Measurements from ENCODE around the gene MBD5.

Gene MBD5

DNA sequence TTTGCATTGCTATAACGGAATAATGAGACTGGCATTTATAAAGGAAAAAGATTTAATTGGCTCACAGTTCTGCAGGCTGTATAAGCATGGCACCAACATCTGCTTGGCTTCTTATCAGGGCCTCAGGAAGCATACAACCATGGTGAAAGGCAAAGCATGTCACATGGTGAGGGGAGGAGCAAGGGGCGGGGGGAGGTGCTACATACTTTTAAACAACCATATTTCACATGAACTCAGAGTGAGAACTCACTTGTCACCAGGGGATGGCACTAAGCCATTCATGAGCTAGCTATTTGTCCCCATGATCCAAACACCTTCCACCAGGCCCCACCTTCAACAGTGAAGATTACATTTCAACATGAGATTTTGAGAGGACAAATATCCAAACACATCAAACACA is 188.7 kb downstream of the MBD5 start:
- no peak for DNase-seq (ENCODE audit: low read depth in 1 of 2, low spot score in 1 of 2)

DNA sequence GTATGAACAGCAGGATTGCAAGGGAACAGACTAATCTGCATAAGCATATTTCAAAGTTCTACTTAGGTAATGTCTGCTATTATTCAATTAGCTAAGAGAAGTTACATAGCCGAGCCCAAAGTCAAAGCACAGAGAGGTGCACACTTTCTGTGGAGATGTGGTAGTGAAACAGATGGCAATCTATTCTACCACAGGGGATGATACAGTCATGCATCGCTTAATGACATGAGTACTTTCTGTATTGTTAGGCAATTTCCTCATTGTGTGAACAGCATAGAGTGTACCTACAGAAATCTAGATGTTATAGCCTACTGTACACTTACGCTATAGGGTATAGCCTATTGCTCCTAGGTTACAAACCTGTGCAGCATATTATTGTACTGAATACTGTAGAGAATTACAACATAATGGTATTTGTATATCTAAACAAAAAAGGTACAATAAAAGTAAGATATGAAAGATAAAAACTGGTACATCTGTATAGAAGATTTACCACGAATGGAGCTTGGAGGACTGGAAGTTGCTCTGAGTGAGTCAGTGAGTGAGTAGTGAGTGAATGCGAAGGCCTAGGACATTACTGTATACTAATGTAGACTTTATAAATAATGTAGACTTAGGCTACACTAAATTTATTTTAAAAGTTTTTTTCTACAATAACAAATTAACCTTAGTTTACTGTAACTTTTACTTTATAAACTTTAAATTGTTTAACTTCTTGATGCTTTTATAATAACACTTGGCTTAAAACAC is 197.6 kb downstream of the MBD5 start:
- no peak for DNase-seq (ENCODE audit: low read depth in 1 of 2, low spot score in 1 of 2)

DNA sequence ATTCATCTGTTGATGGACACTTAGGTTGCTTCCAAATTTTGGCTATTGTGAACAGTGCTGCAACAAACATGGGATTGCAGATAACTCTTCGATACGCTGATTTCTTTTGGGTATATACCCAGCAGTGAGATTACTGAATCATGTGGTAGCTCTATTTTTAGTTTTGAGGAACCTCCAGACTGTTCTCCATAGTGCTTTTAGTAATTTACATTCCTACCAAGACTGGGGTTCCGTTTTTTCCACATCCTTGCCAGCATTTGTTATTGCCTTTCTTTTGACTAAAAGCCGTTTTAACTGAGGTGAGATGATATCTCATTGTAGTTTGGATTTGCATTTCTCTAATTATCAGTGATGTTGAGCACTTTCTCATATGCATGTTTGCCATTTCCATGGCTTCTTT is 200.3 kb downstream of the MBD5 start:
- no peak for DNase-seq (ENCODE audit: low read depth in 1 of 2, low spot score in 1 of 2)

DNA sequence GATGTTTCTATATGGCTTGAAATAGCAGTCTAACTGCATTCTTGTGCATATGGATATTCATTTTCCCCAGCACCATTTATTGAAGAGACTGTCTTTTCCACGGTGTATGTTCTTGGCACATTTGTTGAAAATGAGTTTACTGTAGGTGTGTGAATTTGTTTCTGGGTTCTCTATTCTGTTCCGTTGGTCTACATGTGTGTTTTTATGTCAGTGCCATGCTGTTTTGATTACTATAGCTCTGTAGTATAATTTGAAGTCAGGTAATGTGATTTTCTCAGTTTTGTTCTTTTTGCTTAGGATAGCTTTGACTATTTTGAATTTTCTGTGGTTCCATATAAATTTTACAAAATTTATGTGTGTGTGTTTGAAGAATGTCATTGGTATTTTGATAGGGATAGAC is 201.0 kb downstream of the MBD5 start:
- DNase-seq (ENCODE audit: low read depth in 1 of 2, low spot score in 1 of 2): no peak

DNA sequence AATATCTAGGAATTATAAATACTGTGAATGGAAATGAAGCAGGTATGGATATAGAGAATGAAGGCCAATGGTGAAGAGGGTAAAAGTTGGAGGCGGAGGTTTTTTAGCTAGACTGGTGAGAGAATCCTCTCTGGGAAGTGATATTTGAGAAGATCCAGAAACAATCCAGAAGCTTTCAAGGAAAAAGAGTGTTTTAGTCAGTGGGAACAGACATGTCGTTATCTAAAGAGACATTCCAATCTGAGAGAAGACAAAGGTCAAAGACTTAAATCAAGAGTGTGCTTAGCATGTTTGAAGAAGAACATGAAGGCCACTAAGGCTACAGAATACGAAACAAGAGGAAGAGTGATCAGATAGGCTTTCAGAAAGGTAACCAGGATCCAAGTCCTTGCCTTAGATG is 211.0 kb downstream of the MBD5 start:
- DNase-seq (ENCODE audit: low read depth in 1 of 2, low spot score in 1 of 2): no peak

DNA sequence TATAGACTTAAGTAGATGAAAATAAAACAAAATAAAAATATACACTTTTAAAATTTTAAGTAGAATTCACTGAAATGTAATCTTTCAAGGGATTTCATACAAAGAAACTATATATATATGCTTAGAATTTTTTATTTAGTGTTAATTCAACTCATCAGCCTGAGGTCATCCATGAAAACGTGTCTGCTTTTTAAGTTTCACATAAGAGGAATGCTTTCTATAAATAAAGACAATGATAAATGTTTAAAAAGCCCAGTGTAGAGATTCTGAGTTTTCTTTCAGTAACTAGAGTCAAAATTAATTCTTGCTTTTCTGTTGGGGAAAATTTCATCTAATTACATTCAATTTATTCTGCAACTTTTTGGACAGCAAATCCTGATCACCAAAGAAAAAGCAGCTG is 213.3 kb downstream of the MBD5 start:
- DNase-seq (ENCODE audit: low read depth in 1 of 2, low spot score in 1 of 2): no peak

DNA sequence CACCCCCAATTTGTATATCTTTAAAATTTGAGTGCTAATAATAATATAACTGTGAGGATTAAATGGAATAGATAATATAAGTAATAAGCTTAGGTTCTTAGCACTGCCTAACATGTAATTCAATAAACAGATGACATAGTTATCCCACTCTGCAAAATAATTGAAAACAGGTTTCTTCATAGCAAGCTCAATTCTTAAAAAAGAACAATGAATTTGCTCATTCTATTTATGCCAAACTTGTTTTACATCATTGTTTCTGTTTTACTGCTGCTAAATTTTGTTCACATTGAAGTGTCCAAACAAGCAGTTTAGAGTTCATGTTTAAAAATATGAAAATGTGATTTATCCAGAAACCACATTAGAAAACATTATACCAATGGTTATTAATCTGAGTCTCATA is 217.0 kb downstream of the MBD5 start:
- DNase-seq (ENCODE audit: low read depth in 1 of 2, low spot score in 1 of 2): no peak

DNA sequence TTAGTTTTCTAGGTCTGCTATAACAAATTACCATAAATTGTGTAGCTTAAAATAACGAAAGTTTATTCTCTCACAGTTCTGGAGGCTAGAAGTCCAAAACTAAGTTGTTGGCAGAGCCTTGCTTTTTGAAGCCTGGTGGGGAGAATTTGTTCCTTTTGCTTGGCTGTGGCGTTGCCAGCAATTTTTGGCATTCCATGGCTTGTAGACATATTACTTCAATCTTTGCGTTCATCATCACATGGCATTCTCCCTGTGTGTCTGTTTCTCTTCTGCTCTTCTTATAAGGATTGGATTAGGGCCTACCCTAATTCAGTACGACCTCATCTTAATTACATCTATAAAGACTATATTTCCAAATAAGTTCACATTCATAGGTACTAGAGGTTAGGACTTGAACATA is 217.7 kb downstream of the MBD5 start:
- DNase-seq (ENCODE audit: low read depth in 1 of 2, low spot score in 1 of 2): no peak

DNA sequence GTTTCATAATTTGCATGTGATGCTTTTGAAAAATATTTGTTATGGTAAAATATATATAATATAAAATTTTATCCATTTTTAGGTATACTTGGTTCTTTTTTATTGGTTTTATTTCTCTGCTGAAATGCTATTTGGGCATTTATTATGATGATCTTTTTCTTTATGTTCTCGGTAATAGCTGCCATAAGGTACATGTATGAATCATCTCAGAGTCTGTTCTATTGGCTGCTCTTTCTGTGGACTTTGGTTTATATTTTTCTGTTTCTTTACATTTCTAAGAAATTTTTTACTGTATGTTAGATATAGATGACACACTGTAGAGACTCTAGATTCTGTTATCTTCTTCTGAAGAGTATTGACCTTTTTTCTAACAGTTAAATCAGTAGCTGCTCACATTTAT is 219.9 kb downstream of the MBD5 start:
- no peak for DNase-seq (ENCODE audit: low read depth in 1 of 2, low spot score in 1 of 2)

DNA sequence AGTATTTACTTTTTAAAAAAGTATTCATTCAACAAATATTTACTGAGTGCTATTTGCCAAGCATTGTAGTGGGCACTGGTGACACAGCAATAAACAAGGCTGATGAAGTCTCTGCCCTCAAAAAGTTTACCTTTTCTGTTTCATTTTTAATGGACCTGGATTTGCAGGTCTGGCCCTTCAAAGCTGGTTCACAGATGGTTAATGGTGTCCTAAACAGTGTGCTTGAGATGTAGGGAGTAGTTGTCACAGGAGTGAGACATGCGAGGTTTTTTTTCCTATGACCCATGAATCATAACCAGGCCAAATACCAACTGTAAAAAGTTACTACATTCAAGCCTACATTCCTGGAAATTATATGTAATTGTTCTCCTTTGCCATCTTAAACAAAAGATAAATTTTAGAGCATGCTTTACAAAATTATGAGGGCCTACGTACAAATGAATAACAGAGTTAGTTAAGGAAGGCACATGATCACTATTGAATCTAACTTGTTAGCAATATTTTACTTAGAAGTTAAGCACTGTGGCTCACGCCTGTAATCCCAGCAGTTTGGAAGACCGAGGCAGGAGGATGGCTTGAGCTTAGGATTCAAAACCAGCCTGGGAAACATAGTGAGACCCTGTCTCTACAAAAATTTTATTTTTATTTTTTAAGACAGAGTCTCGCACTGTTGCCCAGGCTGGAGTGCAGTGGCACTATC is 223.9 kb downstream of the MBD5 start:
- DNase-seq (ENCODE audit: low read depth in 1 of 2, low spot score in 1 of 2): no peak

DNA sequence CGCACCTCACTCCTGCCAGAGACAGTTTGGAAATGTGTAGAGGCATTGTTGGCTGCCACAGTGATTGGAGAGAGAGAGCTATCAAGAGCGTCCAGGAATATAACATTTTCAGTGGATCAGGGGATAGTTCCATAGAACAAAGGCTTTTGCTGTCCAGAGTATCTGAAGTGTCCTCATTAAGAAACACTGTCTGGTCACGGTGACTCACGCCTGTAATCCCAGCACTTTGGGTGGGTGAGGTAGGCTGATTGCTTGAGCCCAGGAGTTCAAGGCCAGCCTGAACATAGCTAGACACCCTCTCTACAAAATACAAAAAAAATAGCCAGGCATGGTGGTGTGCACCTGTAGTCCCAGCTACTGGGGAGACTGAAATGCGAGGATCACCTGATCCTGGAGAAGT is 231.1 kb downstream of the MBD5 start:
- DNase-seq (ENCODE audit: low read depth in 1 of 2, low spot score in 1 of 2): no peak

DNA sequence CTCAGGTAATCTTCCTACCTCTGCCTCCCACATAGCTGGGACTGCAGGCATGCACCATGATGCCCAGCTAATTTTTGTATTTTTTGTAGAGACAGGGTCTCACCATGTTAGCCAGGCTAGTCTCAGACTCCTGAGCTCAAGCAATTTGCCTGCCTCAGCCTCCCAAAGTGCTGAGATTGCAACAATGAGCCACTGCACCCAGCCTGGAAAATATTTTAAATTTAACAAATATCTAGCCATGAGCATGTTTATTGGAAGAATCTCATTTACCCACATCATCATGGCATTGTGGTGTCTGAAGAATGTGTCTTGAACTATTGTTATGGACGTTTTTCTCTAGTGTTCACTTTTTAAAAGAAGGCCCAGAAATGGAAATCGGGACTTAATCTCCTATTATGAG is 231.8 kb downstream of the MBD5 start:
- no peak for DNase-seq (ENCODE audit: low read depth in 1 of 2, low spot score in 1 of 2)

DNA sequence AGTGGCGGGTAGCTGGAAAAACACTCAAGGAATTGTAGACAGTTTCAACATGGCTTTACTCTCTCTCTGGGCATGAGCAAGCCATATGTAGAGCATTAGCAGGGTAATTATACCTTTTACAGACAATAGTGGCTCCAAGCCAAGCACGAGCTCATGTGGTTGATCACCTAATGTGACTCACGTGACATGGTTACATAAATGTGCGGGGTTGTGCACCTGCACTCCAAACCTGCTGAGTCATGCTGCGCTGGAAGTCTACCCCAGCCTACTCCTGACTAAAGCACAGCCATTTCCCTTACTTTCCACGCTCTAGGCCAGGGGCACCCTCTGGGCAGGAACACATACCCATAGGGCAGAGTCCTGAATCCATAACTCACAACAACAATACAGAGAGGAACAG is 232.8 kb downstream of the MBD5 start:
- DNase-seq (ENCODE audit: low read depth in 1 of 2, low spot score in 1 of 2): no peak

DNA sequence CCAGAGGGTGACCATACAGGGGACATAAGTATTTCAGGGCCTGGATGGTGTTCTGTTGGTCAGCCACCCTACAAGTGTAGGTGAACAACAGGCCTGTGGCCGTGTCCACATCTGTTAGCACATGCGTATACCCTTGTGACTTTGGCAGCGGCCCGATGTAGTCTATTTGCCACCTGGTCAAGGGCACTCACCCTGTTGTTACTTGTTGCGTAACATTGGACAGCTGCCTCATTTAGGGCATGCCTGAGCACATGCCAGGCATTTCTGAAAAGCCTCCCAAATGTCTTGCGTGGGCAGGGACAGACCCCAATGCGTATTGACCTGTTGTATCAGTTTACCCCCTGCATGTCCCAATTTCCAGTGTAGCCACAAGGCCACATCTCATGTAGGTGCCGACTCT is 235.0 kb downstream of the MBD5 start:
- DNase-seq (ENCODE audit: low read depth in 1 of 2, low spot score in 1 of 2): no peak

DNA sequence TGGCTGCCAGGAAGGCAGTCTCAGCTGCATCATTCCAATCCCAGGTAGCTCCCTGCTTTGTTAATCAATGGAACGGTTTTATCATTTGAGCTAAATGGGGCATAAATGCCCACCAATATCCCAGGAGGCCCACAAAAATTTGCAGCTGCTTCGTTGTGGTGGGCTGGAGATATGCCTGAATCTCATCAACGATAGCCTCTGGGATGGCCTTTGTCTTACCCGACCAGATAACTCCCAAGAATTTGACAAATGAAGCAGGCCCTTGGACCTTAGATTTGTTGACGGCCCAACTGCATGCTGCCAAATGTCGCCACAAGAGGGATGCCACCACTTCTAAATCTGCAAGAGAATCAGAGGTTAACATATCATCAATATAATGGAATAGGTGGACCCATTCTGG is 236.4 kb downstream of the MBD5 start:
- DNase-seq (ENCODE audit: low read depth in 1 of 2, low spot score in 1 of 2): no peak

DNA sequence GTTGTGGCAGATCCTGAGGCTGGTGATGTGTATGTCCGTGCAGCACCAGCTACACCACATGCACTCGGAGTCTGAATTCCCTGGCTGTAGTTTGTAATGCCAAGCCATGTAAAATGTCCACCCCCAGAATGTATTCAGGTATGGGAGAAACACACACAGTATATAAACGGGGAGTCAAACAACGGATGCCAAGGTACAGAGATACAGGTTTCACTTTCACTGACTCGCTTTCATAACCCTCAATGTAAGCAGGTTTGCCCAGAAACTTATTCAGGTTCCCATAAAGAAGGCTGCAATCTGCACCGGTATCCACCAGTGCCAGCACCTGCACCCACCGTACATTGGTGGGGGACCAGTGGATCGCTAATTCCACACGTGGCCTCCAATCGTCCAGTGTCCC is 237.2 kb downstream of the MBD5 start:
- DNase-seq (ENCODE audit: low read depth in 1 of 2, low spot score in 1 of 2): no peak

DNA sequence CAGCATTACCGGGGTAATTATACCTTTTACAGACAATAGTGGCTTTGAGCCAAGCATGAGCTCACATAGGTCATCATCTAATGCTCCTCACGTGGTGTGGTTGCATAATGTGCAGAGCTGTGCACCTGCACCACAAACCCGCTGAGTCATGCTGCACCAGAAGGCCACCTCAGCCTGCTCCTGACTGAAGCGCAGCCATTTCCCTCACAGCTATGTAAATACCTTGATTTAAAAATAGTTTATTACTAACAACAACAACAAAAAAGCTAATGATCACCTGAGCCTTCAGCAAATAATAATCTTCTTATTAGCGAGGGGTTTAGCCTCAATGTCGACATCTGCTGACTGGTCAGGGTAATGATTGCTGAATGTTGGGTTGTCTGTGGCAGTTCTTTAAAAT is 238.8 kb downstream of the MBD5 start:
- no peak for DNase-seq (ENCODE audit: low read depth in 1 of 2, low spot score in 1 of 2)

DNA sequence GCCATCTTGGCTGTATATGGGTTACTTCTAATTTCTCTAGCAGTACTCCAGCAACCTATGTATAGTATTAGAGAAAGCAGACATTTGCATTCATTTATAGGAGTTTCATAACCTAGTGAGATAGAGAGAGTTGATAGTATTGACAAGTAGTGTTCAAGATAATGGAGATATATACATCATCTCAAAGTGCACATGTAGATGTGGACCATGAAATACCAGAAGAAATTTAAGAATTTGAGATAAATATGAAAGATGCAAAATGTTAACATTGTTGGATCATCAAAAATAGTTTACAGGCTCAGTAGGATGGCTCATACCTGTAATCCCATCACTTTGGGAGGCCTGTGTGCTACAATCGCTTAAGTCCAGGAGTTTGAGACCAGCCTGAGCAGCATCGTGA is 243.0 kb downstream of the MBD5 start:
- no peak for DNase-seq (ENCODE audit: low read depth in 1 of 2, low spot score in 1 of 2)

DNA sequence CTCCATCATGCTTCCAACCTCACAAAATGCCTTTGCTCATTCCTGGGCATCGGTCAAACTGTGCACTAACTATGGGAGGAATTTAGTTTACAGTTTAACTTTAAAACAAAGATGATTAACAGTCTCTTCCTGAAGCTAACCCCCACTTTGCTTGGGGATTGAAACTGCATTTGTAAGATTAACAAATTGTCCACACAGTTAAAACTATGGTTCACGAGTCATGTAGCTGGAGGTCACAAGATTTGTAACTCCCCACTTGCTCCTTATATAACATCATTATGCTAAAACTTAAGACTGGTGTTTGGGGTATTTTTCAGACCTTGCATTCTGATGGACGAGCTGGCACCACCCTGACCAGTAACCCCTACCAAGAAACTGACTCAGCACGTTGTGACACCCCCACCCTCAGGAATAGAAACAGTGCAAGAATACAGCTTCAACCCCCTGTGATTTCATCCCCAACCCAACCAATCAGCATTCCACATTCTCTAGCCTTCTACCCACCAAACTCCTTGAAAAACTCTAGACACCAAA is 252.3 kb downstream of the MBD5 start:
- DNase-seq (ENCODE audit: low read depth in 1 of 2, low spot score in 1 of 2): no peak

DNA sequence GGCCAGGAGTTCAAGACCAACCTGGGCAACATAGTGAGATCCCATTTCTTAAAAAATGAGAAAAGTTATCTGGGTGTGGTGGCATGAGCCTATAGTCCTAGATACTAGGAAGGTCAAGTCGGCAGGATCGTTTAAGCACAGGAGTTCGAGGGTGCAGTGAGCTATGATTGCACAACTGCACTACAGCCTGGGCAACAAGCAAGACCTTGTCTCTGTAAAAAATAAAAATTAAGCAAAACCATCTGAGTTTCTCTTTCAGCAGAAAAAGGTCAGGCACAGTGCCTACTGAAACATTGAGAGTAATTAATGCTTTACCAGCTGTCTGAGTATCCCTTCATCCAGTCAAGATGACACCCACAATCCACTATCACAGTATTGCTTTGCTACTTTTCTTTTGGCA is 258.3 kb downstream of the MBD5 start:
- DNase-seq (ENCODE audit: low read depth in 1 of 2, low spot score in 1 of 2): no peak

DNA sequence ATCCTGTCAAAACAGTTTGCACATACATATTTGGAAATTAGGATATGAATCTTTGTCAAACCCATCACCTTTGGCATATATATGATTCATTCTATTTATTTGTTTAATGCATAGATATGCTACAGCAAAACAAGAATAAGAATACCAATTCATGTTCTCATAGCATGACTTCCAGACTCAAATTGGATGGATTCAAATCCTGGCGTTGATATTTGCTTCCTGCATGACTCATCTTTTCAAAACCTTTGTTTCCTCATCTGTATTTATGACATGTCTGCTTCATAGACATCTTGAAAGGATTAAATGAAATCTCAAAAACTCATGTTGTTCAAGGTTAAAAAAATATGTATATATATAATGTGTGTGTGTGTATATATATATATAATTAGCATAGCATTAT is 261.3 kb downstream of the MBD5 start:
- DNase-seq (ENCODE audit: low read depth in 1 of 2, low spot score in 1 of 2): no peak

DNA sequence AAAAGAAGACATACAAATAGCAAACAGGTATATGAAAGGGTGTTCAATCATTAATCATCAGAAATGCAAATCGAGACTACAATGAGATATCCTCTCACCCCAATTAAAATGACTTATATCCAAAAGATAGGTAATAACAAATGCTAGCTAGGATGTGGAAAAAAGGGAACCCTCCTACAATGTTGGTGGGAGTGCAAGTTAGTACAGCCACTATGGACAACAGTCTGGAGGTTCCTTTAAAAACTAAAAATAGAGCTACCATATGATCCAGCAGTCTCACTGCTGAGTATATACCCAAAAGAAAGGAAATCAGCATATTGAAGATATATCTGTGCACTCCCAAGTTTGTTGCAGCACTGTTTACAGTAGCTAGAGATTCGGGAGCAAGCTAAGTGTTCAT is 271.5 kb downstream of the MBD5 start:
- no peak for DNase-seq (ENCODE audit: low read depth in 1 of 2, low spot score in 1 of 2)

DNA sequence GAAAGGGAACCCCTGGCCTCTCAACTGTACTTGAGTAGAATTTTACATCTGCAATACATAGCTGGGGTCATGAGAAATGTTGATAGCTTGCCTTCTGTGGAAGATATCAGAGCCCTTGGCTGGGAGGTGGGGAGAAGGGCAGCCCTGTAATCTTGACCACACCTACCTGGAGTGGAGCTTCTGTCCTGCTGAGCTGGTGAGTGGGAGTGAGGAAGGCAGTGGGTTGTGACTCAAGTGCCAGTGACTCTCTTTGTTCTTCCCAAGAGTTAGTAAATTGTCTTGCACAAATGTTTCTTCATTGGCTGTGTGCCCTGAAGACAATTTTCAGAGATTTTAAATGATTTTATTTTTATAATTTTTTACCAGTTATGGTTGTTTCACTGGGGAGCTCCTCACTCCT is 277.3 kb downstream of the MBD5 start:
- no peak for DNase-seq (ENCODE audit: low read depth in 1 of 2, low spot score in 1 of 2)
